Skeletal muscle satellite cell (primary cell): ENCODE data around the gene CCDC57.

ENCODE experiments used
- H3K27me3 ChIP-seq: 2 replicates; pipeline ENCODE4 v1.7.0; 2013; ENCODE audit warnings: low read length; ENCODE audit not compliant: control insufficient read depth, insufficient read depth
- H3K36me3 ChIP-seq: 2 replicates; pipeline ENCODE4 v1.7.0; 2013; ENCODE audit warnings: mild to moderate bottlenecking, control low read depth, low read length; ENCODE audit not compliant: insufficient read depth
- H3K4me1 ChIP-seq: 2 replicates; pipeline ENCODE4 v1.7.0; 2013; ENCODE audit warnings: low read length; ENCODE audit not compliant: control insufficient read depth, insufficient read depth
- H3K4me2 ChIP-seq: 2 replicates; pipeline ENCODE4 v1.7.0; 2013; ENCODE audit warnings: mild to moderate bottlenecking, low read length
- H3K4me3 ChIP-seq: 2 replicates; pipeline ENCODE4 v1.7.0; 2013; ENCODE audit warnings: low read length
- H3K9ac ChIP-seq: 2 replicates; pipeline ENCODE4 v1.7.0; 2013; ENCODE audit warnings: mild to moderate bottlenecking, low read depth, low read length, moderate library complexity
- H3K9me3 ChIP-seq: replicated peaks from 2 replicates; pipeline ENCODE4 v1.7.0; 2013; ENCODE audit warnings: mild to moderate bottlenecking, control low read depth, low read length

The CCDC57 gene

GRCh38 chr17:82187500-82187899 lies 25.1 kb downstream of the CCDC57 start:
- no peaks in the 10 kb centered on the region for H3K4me1 ChIP-seq
- no peak overlapping the region for H3K9ac ChIP-seq
- no peak overlapping the region for H3K4me2 ChIP-seq
- H3K27me3 ChIP-seq, result no peaks in the 10 kb centered on the region
- H3K9me3 ChIP-seq, result no peaks in the 10 kb centered on the region
- peaks cover 42% of the 10 kb centered on the region for H3K36me3 ChIP-seq
- H3K4me3 ChIP-seq, result no peak overlapping the region

- Histone ChIP-seq H3K4me3 (no peak overlapping the region), H3K27me3 (no peaks in the 10 kb centered on the region), H3K9me3 (no peaks in the 10 kb centered on the region), H3K9ac (no peak overlapping the region), H3K36me3 (peaks cover 40% of the 10 kb centered on the region), H3K4me1 (no peaks in the 10 kb centered on the region), H3K4me2 (no peak overlapping the region)
Measured at GRCh38 chr17:82186221-82186620, 26.4 kb downstream of the CCDC57 start.

GRCh38 chr17:82184761-82185160 lies 27.9 kb downstream of the CCDC57 start:
- no peak overlapping the region for H3K4me3 ChIP-seq
- H3K36me3 ChIP-seq, result peaks cover 41% of the 10 kb centered on the region

GRCh38 chr17:82180776-82181528 lies 31.7 kb downstream of the CCDC57 start:
- Histone ChIP-seq H3K4me2 (no peak overlapping the region), H3K27me3 (no peaks in the 10 kb centered on the region), H3K36me3 (peaks cover 30% of the 10 kb centered on the region), H3K4me1 (no peaks in the 10 kb centered on the region), H3K4me3 (no peak overlapping the region), H3K9me3 (no peaks in the 10 kb centered on the region), H3K9ac (no peak overlapping the region)

More at GRCh38 chr17:82184761-82185160, 27.9 kb downstream of the CCDC57 start:
- Histone ChIP-seq H3K9ac (no peak overlapping the region), H3K4me1 (no peaks in the 10 kb centered on the region), H3K27me3 (no peaks in the 10 kb centered on the region), H3K9me3 (no peaks in the 10 kb centered on the region), H3K4me2 (no peak overlapping the region)

- H3K4me2 ChIP-seq, result no peak overlapping the region
- no peak overlapping the region for H3K4me3 ChIP-seq
- no peaks in the 10 kb centered on the region for H3K27me3 ChIP-seq
- peaks cover 32% of the 10 kb centered on the region for H3K36me3 ChIP-seq
- H3K9me3 ChIP-seq, result no peaks in the 10 kb centered on the region
- H3K9ac ChIP-seq, result no peak overlapping the region
- H3K4me1 ChIP-seq, result no peaks in the 10 kb centered on the region
Measured at GRCh38 chr17:82179946-82180475, 32.6 kb downstream of the CCDC57 start.

- Histone ChIP-seq H3K27me3 (no peaks in the 10 kb centered on the region), H3K4me2 (no peak overlapping the region), H3K9me3 (no peaks in the 10 kb centered on the region), H3K9ac (no peak overlapping the region), H3K4me3 (no peak overlapping the region), H3K36me3 (peaks cover 29% of the 10 kb centered on the region), H3K4me1 (no peaks in the 10 kb centered on the region)
Measured at GRCh38 chr17:82179412-82179811, 33.2 kb downstream of the CCDC57 start.

GRCh38 chr17:82178499-82179261 lies 34.0 kb downstream of the CCDC57 start:
- Histone ChIP-seq H3K27me3 (no peaks in the 10 kb centered on the region), H3K9ac (no peak overlapping the region), H3K4me3 (no peak overlapping the region), H3K4me1 (no peaks in the 10 kb centered on the region), H3K4me2 (no peak overlapping the region), H3K36me3 (peaks cover 29% of the 10 kb centered on the region), H3K9me3 (no peaks in the 10 kb centered on the region)

- Histone ChIP-seq H3K4me3 (no peak overlapping the region), H3K9me3 (no peaks in the 10 kb centered on the region)
Measured at GRCh38 chr17:82177761-82178498, 34.7 kb downstream of the CCDC57 start.

GRCh38 chr17:82177276-82177675 lies 35.4 kb downstream of the CCDC57 start:
- H3K4me1 ChIP-seq, result no peaks in the 10 kb centered on the region
- H3K36me3 ChIP-seq, result peaks cover 31% of the 10 kb centered on the region
- no peaks in the 10 kb centered on the region for H3K9me3 ChIP-seq
- no peak overlapping the region for H3K9ac ChIP-seq
- H3K27me3 ChIP-seq, result no peaks in the 10 kb centered on the region
- H3K4me2 ChIP-seq, result no peak overlapping the region
- H3K4me3 ChIP-seq, result no peak overlapping the region

More at GRCh38 chr17:82177761-82178498, 34.7 kb downstream of the CCDC57 start:
- H3K36me3 ChIP-seq, result peaks cover 27% of the 10 kb centered on the region
- H3K4me1 ChIP-seq, result no peaks in the 10 kb centered on the region
- H3K4me2 ChIP-seq, result no peak overlapping the region
- no peak overlapping the region for H3K9ac ChIP-seq
- H3K27me3 ChIP-seq, result no peaks in the 10 kb centered on the region

GRCh38 chr17:82175951-82176350 lies 36.7 kb downstream of the CCDC57 start:
- no peak overlapping the region for H3K4me2 ChIP-seq
- H3K4me1 ChIP-seq, result no peaks in the 10 kb centered on the region
- H3K9me3 ChIP-seq, result no peaks in the 10 kb centered on the region
- H3K9ac ChIP-seq, result no peak overlapping the region
- peaks cover 33% of the 10 kb centered on the region for H3K36me3 ChIP-seq
- H3K27me3 ChIP-seq, result no peaks in the 10 kb centered on the region
- H3K4me3 ChIP-seq, result no peak overlapping the region

- Histone ChIP-seq H3K27me3 (no peaks in the 10 kb centered on the region), H3K36me3 (peaks cover 34% of the 10 kb centered on the region), H3K9me3 (no peaks in the 10 kb centered on the region), H3K9ac (no peak overlapping the region), H3K4me1 (no peaks in the 10 kb centered on the region), H3K4me3 (no peak overlapping the region), H3K4me2 (no peak overlapping the region)
Measured at GRCh38 chr17:82175201-82175600, 37.4 kb downstream of the CCDC57 start.
